ENCODE results near the gene CACNA1C.

Gene CACNA1C

DNA sequence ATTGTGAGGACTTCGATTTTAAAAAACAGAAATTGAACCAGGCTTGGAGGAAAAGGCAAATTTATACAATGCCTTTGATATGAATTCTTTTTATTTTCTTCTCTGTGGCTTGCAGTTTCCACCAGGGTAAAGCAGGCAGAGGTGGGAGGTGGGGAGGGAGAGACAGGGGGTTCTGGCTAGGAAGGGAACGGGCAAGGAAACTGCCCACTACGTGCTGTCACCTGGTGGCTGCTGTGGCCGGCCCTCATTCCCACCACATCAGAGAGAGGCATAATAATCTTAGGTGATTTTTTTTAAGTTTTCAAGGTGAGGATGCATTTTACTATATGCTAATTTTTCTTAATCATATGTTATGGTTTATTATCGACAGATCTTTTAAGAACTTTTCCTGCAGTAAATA lies 145.8 kb downstream of the CACNA1C start:
- no peak for DNase-seq (ENCODE audit: low read depth)

DNA sequence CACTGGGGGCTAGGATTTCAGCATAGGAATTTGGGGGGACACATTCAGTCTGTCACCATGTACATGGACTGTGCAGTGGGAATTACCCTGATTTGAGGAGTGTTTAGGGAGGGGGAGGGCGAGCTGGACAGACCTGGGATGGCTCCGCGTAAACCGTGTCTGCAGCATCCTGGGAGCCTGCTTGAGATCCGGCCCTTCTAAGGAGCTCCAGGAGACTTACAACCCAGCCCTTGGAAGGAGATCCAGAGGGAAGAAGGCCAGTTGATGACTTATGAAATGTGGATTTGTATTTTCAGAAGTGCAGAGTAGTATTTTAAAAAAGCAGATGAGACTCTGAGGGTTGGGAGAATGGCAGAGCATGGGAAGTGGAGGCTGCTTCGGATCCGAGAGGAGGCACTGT lies 153.2 kb downstream of the CACNA1C start:
- DNase-seq (ENCODE audit: low read depth): no peak

DNA sequence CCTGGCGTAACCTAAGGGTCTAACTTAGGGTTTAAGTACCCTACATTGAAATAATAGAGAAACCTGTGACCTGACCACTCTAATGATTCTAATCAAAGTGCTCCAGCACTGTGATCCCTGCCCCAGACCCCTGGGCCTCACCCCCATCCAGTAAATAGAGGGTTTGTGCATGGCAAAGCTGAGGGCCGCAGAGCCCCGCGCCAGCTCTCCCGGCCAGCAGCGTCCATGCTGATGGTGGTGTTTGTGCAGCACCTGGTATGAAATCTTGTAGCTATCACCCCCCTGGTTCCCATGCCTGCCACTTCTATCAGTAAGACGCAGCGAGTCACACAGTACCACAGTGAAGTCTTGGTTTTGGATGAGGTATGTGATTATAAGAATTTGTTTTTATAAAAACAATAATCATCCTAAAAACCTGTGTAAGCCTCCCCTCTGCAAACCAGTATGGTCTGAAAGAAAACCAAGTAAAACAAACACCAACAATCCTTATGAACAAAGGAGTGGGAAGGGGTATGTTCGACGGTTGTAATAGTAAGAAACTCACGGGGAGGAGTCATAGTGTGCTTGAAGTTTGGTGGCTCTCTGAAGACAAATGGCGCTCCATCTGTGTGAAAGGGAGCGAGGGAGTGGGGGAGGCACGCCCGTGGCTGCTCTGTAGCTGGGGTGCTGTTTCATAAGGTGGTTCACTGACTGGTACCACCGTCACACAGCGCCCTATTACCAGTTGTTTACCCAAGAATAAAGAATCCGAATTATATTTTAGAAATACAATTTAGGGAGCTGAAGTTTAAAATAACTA lies 156.2 kb downstream of the CACNA1C start:
- no peak for DNase-seq (ENCODE audit: low read depth)

DNA sequence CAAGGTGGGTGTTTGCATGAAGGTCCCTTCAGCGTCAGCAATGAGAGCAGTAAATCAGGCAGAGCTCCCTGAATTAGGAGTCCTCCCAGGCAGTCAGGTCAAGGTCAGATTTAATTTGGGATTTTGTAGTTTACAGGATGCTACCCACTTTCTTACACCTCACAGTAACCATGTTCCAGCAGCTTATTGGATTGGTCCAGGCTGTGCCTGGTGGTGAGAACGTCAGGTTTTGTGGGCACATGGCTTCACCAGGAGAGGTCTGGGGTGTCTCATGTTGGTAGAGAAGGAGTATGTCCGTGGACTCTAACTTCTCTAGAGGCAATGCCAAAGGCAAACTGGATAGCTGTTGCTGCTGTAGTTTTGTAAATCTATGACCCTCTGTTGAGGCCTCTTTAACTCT lies 158.3 kb downstream of the CACNA1C start:
- no peak for DNase-seq (ENCODE audit: low read depth)

DNA sequence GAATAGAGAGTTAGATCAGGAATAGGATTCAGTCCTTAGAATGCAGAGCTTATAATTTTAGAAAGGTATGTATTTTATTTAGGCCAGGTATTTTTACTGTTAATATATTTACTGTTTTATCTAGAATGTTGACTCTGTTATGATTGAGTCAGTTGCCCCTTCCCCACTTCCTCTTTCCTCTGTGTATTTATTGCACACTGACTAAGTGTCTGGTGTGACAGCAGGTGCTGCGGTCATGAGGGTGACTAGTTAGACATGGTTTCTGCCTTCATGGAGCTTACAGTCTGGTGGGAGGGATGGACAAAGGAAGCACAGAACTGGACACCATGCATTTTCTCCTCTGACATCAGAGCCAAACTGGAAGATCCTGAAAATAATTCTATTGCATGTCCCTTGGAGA lies 159.8 kb downstream of the CACNA1C start:
- no peak for DNase-seq (ENCODE audit: low read depth)

DNA sequence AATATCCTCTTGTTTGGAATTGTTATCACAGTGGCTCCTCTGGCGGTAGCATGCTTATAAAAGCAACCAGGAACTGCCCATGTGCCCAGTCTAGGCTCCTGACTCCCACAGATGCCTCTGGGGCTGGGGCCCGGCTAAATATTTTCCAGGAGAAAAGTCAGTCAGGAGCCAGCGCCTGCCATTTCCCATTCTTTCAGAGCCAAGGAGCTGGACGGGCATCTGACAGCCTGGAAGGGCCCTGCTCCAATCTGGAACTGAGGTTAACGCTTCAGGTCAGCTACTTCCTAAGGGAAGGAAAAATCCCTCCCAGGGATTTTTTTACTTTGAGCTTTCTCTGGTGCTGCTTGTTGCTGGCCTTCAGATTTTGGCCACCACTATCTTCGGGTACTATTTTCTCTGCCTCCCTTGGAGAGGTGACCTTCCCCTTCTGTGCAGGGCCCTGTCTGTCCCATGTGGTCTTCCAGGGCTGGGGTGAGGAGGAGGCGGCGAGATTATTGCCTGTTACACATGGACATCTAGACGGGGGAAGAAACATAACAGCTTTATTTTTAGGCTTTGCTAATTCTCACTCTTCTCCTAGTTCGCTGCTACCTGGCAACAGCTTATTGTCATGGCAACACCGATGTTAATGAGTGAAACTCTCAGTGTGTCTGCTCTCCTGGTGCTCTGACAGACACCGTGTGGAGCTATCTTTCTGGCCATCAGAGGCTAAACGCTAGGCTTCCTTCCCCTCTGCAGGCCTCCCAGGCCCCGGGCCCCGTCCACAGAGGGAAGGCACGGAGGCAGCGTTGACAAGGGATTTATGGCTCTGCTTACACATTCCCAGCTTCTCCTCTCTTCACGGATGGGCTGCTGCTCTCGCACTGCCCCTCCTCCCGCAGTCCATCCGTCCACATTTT lies 160.4 kb downstream of the CACNA1C start:
- DNase-seq (ENCODE audit: low read depth): no peak

DNA sequence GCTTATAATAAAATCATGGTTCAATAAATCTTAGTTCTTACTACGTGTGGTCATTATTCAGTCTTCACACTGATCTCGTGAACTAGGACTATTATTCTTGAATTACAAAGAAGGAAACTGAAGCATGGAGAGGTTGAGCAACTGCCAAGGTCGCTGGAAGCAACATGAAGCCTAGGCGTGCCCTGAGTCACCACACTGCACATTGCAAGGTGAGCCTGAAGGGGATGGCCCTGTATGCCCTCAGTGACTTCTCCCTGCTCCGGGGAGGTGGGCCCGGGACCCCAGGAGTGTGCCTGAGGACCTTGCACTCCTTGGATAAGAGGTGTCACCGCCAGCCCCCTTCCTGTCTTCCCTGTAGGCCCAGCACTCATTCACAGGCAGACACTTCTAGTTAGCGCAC lies 161.6 kb downstream of the CACNA1C start:
- DNase-seq (ENCODE audit: low read depth): no peak

DNA sequence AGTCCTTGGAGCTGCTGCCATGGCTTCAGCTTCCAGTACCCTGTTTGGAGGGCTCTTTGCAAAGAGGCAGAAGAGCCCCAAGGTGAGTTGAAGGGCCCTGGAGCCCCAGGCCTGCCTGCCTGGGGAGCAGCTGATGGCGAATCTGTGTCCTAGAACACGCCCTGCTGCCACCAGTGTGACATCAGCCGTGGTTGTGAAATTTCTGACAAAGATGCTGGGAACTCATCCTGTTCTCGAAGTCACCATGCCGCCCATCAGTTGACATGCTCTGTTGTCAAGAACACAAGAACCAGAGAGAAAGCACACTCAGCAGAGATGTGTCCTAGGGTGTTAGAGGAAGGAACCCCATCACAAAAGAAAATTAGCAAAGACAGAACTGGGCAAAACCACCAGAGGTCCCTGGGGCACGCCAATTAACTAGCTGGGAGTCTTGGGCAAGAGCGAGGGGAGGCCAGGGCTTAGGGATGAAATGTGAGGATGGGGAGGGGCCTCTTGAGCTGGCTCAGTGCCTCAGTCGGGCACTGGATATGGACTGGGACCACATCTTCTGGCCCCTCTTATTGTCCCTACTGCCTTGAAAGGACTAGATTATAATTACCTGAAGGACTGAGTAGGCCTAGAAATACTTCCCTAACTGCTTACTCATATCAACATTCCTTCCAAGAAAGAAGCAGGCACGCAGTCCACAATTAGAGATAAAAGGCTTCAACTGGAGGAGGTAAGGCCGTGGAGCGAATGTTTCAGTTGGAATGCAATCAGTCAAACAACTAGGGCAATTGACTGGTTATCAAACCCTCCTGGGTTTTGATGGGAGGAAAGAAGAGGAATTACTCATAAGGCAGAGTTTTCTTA lies 163.1 kb downstream of the CACNA1C start:
- DNase-seq (ENCODE audit: low read depth): peak; percentile 33

DNA sequence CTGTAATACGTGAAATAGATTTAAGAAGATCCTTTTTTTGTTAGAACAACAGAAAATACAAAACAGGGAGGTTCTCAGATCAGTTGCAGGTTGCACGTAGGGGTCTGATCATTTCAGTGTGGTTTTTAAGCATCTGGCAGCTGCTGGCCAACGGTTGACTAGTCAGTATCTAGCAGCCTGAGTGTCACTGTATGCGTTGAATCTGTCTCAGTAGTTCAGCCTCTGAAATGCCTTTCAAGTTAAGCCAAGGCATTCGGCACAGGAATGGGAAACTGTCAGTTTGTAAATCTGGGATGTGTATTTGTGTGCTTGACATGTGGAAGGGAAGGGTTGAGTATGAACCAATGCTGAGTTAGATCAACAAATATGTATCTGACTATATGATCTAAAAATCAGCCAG lies 165.9 kb downstream of the CACNA1C start:
- no peak for DNase-seq (ENCODE audit: low read depth)

DNA sequence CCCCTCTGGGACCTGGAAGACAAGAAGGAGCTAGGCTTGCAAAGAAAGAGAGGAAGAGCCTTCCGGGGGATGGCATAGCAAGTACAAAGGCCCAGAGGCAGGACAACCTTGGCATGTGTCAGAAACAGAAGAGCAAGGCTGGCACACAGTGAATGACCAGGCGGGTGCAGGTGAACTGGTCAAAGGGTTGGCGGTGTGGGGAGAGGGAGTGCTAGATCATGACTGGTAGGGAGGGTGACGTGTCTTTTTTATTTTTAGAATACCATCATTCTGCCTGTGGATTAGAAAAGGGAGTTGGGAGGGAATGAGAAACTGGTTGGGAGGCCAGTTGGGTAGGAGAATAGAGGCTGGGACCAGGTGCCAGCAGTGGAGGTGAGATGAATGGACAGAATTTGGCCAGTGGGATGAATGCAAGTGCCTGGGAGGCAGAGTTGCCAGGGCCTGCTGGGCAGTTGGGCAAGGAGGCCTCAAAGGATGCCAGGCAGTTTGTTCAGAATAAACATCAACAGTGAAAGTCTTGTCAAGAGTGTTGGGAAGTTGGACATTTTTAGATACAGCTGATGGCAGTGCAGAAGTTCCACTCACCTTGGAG lies 168.3 kb downstream of the CACNA1C start:
- no peak for DNase-seq (ENCODE audit: low read depth)

DNA sequence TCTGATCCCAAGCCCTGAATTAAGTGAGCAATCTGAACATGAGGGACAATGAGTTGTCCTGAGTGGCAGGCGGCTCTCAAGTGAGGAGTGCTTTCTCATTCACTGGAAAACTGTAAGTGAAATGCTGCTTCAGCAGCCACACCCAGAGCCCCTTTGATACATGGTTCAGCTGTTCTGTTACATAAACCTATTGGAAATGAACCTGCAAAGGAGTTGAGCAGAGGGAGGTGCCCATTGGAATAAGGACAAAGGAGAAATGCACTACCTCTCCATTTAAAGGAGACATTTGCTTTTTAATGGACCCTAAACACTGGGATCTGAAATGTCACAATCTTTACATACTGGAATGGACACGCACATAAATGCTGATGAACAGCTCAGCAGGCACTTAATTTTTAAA lies 169.9 kb downstream of the CACNA1C start:
- no peak for DNase-seq (ENCODE audit: low read depth)

DNA sequence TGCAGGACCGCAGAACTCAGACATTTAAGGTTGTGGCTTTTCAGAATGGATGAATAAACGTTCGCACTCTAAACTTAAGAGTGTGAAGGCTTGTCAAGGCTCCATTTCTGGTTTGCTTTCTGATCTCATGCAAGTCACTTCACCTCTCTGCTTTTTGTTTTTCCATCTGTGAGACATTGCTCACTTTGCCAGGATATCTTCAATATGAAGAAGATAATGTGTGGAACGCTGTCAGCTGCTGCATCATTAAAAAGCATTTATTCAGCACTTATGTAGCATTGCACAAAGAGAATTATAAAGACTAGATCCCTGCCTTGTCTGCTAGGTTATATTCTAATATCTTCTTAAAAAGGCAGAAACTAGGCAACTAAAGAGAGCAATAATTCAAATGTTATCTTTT lies 172.2 kb downstream of the CACNA1C start:
- no peak for DNase-seq (ENCODE audit: low read depth)

DNA sequence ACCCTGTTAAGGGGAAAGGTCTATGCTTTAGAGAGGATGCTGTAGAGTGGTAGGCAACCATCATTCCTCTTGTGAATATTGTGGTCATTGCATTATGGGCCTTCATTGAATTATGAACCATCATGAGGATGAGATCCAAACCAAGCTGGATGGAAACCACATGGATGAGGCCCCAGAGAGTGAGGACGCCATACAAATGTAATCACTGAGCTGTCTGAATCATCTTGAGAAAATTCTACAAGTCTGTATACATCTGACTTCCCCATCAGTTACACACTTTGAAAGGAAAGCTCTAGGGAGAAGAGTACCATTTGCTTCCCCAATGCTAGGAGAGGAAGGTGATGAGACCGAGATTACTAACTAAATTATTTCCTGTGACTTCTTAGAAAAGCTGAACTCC lies 172.9 kb downstream of the CACNA1C start:
- DNase-seq (ENCODE audit: low read depth): peak; percentile 40

DNA sequence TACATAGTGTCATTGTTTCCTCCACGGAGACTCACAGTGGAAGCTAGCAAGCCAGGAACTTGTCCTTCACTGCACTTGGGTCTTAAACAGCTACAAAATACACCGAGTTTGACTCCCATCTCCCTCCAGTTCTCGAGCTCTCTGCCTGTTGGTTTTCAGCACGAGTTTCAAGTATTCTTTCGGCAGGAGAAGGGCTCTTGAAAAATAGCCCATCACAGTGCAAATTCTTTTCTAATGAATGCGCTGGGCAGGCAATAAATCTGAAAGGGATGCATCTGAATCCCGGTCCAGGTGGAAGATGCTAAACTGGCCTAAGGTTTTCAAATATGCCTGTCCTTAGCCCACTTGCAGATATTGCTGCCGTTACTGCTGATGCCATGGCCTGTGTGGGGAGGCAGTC lies 173.9 kb downstream of the CACNA1C start:
- no peak for DNase-seq (ENCODE audit: low read depth)

DNA sequence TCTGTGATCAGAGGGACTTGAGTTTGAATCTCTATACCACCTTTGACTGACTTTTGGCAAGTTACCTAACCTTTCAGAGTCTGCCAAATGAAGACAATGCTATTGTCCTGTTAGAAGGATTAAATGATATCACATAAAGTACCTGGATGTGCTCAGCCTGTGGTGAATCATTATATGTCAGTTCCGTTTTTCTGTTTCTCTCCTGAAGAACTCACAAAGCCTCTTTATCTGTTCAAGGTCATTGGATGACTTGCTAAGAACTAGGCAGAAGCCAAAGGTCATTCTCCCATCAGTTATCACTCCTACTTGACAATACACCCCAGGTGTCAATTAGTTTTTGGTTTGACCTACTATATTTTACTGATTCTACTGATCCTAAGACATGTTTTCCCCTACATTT lies 174.6 kb downstream of the CACNA1C start:
- no peak for DNase-seq (ENCODE audit: low read depth)

DNA sequence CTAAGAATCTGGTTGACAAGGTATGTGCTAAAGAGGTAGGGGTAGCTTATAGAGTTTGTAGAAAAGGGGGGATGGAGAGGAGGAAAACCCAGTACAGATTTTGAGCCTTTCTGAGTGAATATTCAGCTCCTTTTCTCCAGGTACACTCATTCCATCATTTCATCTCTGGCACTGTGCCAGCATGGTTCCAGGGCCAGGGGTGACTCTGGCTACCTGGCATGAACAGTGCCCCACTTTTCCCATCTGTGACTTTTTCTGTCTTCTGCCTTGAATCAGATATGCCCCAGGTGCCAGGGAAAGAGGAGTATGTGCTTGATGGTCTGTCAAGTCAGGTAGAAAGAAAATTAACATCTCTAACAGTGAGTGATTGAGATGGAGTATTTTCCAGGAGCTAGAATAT lies 175.7 kb downstream of the CACNA1C start:
- no peak for DNase-seq (ENCODE audit: low read depth)

DNA sequence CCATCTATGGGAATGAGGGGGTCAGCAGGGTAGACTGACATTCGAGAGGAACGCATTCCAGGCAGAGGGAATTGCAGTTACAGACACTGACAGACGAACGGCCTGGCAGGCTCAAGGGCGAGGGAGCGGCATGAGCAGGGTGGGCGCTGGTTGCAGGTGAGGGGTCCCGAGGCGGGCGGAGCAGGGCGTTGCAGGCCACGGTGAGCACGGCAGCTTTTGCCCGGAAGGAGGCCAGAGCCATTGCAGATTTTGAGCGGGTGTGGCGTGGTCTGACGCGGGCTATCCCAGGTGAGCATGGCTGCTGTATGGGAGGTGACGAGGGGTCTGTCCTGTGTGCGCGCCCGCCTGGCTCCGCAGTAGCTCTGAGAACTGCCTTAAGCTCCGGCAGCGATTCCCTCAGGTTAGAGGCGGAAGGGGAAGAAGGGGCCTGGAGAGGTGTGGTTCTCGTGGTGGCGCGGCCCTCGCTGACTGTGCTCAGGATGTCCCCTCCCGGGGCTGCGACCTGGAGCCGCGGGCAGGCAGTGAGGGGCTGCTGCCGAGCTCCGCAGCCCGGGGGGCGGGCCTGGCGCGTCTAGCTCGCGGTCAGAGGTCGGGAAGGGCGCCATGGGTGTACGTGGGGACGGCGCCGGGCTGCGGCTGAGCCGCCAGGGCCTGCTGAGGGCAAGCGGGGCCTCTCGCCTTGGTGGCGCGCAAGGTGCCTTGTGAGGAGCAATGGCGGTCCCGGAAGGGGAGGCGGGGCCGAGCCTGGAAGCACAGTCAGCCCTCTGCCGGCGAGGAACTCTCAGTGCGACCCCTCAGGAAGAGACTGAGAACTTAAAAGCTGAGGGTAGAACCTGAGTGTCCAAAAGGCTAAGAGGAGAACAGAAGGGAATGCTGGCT lies 177.1 kb downstream of the CACNA1C start:
- no peak for DNase-seq (ENCODE audit: low read depth)

DNA sequence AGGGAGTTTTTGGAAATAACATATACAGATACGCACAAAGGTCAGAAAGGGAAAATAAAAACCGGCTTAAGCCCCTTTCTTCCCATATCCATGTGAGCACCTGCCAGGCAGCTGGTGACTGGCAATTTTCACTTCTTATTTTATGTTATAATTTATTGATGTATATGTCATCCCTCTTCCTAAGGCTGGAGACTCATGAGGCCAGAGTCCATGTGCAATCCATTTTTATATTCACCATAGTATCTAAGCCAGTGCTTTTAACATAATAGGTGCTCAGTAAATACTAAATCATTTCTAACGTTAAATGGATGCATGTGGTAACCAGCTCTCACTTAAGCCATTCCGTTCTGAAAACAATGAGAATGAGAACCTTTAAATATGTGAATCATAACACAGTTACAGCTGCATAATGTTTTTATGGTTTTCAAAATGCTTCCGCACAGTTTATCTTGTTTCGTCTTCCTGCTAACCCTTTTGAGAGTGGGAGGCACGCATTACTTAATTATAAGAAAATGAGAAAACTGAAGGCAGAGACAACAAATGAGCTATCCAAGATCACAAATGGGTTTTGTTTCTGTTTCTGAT lies 178.3 kb downstream of the CACNA1C start:
- no peak for DNase-seq (ENCODE audit: low read depth)

DNA sequence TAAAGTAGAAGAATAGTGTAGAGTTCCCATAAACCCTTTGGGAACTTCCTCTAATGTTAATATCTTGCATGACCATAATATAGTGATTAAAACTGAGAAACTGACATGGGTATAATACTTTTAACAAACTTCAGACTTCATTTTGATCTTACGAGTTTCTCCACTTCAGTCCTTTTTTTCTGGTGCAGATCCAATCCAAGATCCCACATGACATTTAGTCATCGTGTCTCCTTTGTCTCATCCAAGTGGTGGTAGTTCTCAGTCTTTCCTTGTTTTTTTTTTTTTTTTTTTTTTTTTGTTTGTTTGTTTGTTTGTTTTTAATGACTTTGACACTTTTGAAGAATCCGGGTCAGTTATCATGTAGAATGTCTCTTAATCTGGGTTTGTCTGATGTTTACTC lies 179.2 kb downstream of the CACNA1C start:
- peak; percentile 26 for DNase-seq (ENCODE audit: low read depth)

DNA sequence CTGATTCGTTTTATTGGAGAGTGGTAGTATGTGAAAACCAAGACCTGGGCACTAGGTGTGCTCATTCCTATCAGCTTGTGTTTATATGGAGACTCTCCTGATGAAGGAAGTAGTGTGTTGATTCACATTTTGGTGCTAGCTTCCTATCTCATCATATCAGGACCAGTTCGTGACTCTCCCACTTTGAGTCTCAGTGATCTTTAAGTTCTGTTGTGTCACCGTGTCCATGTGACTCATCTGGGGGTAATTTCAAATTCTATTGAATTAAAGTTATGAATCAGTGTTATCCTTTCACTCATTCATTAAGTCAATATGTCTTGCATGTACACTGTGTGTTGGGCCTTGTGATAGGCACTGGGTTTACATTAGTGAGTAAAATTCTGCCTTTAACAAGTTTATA lies 180.2 kb downstream of the CACNA1C start:
- DNase-seq (ENCODE audit: low read depth): peak; percentile 81

DNA sequence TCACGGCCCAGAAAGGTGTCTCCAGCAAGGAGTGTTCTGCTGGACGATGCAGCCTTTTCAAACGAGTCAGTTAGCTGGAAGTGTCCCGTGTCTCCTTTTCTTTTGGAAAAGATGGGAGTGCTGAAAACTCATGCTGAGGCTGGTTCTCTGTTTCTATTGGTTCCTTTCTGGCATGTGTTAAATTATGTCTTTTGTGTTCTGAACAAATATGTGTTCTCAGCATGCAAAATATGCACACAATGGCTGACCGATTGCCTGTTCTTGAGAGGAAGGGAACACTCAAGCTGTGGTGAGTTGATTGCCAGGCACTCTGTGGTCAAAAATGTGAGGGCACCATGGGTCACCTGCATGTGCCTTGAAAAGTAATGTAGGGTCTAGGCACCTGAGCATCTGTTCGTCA lies 181.3 kb downstream of the CACNA1C start:
- DNase-seq (ENCODE audit: low read depth): peak; percentile 35

All from EH (cell line).